MM.1S (cell line): ENCODE results near the gene CAMKK1.

ENCODE experiments used
- EZH2 ChIP-seq: fragments of 300-600 bp; sonication (generic); optimal IDR thresholded peaks from 2 replicates; pipeline ENCODE3; 2017; ENCODE audit warnings: low read depth, mild to moderate bottlenecking, antibody characterized with exemption, low read length, mixed read lengths
- EZH2phosphoT487 ChIP-seq: fragments of 300-600 bp; sonication (generic); IDR thresholded peaks from 2 replicates; pipeline ENCODE4 v1.6.1; 2018; ENCODE audit warnings: antibody characterized with exemption, low read length
- TF ChIP-seq, protein P1 (sequence below): fragments of 300-600 bp; sonication (generic); IDR thresholded peaks from 2 replicates; pipeline ENCODE4 v1.5.1; 2016; ENCODE audit warnings: antibody characterized with exemption, low read length, mixed read lengths

DNA sequence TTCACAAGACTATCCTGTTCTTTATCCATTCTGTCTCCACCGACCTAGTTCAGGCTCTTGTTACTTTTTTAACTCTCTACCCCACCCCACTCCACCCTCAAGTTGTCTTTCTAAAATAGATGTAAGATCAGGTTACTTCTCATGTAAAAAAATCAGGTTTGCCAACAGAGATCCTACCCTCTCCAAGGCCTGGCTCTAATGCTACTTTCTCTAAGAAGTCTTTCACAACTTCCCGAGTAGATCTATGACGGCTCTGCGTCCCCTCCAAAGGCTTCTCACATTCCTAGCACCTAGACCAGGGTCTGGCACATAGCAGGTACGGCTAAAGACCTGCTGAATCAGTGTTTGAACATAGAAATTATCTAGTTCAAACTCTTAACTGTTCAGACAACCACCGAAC, 77.7 kb downstream of the CAMKK1 start:
- TF ChIP-seq EZH2 (no peak), EZH2phosphoT487 (no peak)
- TF ChIP-seq, protein P1, sequence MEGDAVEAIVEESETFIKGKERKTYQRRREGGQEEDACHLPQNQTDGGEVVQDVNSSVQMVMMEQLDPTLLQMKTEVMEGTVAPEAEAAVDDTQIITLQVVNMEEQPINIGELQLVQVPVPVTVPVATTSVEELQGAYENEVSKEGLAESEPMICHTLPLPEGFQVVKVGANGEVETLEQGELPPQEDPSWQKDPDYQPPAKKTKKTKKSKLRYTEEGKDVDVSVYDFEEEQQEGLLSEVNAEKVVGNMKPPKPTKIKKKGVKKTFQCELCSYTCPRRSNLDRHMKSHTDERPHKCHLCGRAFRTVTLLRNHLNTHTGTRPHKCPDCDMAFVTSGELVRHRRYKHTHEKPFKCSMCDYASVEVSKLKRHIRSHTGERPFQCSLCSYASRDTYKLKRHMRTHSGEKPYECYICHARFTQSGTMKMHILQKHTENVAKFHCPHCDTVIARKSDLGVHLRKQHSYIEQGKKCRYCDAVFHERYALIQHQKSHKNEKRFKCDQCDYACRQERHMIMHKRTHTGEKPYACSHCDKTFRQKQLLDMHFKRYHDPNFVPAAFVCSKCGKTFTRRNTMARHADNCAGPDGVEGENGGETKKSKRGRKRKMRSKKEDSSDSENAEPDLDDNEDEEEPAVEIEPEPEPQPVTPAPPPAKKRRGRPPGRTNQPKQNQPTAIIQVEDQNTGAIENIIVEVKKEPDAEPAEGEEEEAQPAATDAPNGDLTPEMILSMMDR, result no peak
